GM19324 (cell line): ENCODE measurements around the gene PDE3A.

ENCODE experiments used
- ATAC-seq: cut with Tn5 transposase; IDR thresholded peaks from one replicate; pipeline ENCODE4 v1.9.1; 2021; ENCODE audit warnings: mild to moderate bottlenecking, moderate library complexity; ENCODE audit not compliant: unreplicated experiment, low FRiP score

The PDE3A gene

DNA sequence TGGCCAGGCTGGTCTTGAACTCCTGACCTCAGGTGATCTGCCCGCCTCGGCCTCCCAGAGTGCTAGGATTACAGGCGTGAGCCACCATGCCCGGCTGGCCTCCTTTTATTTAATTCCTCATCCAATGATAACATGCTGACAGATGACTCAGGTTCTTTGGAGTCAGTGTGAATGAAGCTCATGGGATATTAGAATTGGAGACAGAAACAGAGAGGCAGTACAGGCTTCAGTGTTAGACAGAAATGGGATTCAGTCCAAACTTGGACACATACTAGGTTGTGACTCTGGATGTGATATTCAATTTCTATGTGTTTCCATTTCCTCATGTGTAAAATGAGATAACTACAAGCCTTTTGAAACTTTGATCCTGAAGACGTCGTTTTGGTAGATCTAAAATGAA, 47.3 kb downstream of the PDE3A start:
- no peak for ATAC-seq

DNA sequence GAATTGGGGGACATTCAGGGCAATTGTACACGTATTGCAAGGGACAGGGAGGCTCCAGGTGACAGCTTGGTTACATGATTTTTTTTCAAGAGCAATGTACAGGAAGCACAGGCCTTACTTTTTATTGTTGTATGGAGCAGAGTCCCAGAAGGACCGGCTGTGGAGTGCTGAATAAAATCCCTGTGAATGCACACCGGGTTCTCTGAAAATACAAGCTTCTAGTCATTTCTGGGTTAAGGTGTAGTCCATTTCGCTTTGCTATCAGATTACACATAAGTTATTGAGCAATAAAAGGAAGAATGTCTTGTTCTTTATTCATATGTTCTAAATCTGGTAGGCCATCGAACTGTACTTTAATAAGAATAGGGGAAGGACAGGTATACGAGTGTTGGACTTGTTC, 52.2 kb downstream of the PDE3A start:
- no peak for ATAC-seq

DNA sequence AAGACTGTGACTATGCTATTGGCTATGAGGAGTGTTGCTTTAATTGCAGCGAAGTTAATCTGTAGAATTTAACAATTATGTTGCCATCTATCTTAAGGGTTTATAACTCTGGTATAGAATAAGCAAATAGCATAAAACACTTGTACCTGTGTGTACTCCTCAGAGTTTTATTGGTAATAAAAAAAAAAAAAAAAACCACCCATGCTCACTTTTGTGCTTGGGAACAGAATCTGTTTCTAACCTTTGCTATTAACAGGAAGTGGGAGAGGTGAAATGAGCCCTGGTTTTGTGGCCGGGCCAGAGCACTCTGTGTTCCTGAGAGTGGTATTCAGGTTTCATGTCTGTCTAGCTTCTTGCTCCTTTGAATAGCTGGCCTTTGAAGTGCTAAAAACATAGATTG, 53.1 kb downstream of the PDE3A start:
- ATAC-seq = no peak

GRCh38 chr12:20423557-20423956, 55.2 kb downstream of the PDE3A start:
- no peak for ATAC-seq

DNA sequence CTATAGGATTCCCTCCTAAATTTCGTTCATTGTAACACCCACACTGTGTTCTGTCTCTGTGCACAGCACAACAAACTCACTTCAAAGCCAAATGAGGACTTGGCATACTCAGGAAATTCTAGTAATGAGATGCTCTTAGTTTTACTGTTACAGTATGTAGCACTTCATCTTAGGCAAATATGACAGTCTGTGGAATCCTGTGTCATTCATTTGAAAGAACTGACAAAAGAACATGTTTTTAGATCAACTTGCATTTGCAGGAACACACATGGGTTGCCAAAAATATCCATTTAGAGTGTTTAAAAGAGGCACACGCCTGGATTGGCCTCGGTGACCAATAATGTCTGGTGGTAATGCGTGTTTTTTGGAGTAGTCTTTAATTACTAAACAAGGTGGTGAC, 56.5 kb downstream of the PDE3A start:
- ATAC-seq = no peak

DNA sequence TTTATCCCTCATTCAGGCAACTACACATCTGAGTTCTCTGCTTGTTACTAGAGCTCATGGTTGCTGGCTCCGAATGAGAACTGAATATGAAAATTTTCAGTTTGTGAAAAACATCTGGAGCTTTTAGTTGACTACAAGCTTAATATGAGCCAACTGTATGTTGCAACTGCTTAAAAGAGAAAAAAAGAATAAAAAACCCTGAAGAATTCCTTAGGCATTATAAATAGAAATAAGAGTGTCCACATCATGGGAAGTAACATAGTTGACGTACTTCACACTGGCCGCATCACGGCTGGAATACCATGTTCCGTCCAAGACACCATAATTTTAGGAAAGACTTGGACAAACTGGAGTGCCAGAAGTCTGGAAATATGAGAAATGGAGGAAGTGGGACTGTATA, 57.9 kb downstream of the PDE3A start:
- no peak for ATAC-seq

- no peak for ATAC-seq
Observed at GRCh38 chr12:20426957-20427356, 58.6 kb downstream of the PDE3A start.

GRCh38 chr12:20429852-20430251, 61.5 kb downstream of the PDE3A start:
- no peak for ATAC-seq

DNA sequence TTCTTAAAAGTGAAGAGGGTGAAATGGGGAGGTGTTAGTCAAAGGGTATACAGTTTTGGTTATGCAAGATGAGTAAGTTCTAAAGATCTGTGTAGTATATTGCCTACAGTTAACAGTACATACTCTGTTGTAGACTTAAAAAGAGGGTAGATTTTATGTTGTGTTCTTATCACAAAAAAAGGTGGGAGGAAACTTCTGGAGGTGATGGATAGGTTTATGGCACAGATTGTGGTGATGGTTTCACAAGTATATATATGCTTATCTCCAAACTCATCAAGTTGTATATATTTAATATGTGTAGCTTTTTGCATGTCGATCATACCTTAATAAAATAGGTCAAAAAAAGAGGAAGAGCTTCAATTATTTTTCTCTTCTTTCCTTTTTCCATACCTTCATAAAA, 64.0 kb downstream of the PDE3A start:
- no peak for ATAC-seq

GRCh38 chr12:20434996-20435395, 66.7 kb downstream of the PDE3A start:
- no peak for ATAC-seq

- ATAC-seq = no peak
Observed at GRCh38 chr12:20436316-20436715, 68.0 kb downstream of the PDE3A start.

- no peak for ATAC-seq
Observed at GRCh38 chr12:20438299-20438779, 70.0 kb downstream of the PDE3A start.

- ATAC-seq = no peak
Observed at GRCh38 chr12:20439626-20440025, 71.3 kb downstream of the PDE3A start.

DNA sequence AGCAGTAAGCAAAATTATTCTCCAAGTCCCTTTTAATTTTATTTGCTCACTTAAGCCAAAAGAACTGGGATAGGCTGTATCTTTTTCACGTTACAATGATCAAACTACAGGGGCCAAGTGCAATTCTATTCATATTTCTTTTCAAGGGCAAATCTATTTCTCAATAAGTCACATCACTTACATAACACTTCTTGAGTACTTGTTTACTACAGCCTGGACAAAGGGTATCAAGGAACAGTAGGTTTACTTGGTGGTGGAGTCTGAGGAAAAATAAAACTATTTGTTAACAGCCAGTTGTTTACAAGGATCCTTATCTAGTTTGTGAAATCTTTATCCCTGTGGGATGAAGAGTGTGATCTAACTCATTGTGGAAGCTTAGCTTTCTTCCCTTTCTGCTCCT, 72.1 kb downstream of the PDE3A start:
- no peak for ATAC-seq

DNA sequence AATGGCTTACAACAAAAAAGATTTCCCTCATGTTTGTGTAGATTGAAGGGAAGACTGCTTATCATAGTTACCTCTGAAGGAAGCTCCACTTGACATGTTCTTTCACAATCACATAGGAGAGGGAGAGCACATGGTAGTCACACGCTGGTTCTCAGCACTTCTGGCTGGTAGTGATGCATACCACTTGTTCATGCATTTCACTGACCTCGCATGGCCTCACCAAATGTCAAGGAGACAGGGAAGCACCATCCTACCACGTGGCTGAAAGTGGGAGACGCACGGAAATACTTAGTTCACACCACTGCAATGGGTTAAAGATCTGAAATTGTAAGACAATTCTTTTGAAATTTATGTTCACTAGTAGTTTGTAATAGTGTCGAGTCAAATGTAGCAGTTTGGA, 74.0 kb downstream of the PDE3A start:
- no peak for ATAC-seq

- no peak for ATAC-seq
Observed at GRCh38 chr12:20443255-20443654, 74.9 kb downstream of the PDE3A start.

- ATAC-seq = no peak
Observed at GRCh38 chr12:20443792-20444191, 75.5 kb downstream of the PDE3A start.

- no peak for ATAC-seq
Observed at GRCh38 chr12:20444595-20445170, 76.3 kb downstream of the PDE3A start.

DNA sequence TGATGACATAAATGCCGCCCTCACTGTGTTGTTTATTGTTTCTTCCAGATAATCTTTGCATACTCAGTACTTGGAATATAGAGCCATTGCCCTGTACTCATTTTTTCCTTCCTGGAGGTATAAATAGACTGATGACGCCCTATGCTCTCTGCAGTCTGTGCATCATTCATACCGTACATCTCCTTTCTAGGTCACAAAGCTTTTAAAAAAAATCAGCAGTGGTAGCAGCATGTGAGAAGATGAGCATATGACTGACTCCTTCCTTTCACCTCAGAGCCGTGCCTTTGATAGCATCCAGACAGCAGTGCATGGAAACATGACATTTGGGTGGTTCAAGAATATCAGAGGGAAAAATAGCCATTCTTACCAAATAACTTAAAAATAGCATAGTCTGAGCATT, 77.3 kb downstream of the PDE3A start:
- ATAC-seq = no peak

DNA sequence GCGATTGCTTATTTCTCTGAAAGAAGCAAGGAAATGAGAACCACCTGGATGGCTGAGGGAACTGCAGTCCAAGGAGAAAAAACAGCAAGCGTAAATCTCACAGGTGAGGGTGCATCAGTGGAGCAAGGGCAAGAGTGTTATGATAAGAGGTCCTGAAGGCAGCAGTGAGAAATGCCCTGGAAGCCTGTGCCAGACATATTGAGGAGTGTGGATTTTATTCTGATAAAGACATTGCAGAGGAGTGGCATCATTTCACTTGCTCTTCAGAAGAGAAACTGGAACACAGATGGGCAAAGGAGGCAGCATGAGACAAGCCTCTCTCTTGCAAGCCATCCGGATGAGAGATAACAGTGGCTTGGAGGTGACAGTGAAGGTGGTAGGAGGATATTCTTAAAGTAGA, 78.5 kb downstream of the PDE3A start:
- no peak for ATAC-seq

DNA sequence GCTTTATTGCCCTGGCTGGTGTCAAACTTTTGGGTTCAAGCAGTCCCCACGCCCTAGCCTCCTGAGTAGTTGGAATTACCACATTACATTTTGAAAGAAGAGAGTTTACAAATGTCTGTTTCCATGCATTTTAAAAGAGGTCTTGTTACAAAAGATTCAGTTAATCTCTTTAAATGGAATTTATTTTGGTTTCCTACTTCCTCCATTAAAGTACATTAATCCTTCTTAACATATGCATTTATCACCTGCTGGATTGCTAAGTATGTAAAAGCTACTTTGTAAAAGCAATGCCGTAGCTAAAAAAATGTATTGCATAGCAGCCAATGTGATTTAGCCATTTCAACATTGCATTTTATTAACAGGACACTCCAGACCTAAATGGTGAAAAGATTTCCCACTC, 80.4 kb downstream of the PDE3A start:
- no peak for ATAC-seq

DNA sequence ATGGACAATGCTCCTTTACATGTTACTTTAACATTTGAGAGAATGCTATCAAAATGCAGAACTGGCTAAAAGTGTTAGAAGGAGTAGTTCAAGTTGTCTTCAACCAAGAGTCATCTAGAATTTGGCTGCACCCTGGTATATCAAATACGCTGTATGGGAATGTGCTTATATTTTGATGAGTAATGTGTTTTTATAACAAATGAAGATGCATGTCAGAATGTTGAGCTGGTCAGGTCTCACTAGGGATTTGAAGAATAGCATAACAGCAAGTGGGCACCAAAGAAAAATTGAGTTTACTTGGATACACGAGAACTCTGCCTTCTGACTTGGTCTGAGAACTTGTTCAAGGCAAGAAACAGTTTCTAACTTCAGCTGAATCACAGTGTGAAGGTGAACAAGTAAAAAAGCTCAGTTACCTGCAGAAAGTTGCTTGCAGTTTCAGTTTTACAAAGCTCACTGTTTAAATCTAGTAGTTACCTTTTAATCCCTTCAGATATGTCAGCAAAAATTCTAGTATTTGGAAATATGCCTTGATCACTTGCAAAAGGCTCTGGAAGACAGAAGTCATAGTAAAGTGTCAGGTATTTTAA, 82.3 kb downstream of the PDE3A start:
- ATAC-seq = no peak

- no peak for ATAC-seq
Observed at GRCh38 chr12:20451761-20452160, 83.4 kb downstream of the PDE3A start.
